Coronary artery (tissue), 2 donors: ENCODE results near the gene FALEC.

ENCODE experiments used
- DNase-seq: peaks from one replicate; pipeline ENCODE4 v3.0.0-alpha.2; 2017; ENCODE audit warnings: low spot score
- H3K27ac ChIP-seq, 2 donors: fragments of 200-600 bp; sonication (generic); one replicate each; pipeline ENCODE4 v1.5.1; 2016 to 2019
- H3K4me3 ChIP-seq: fragments of 200-600 bp; sonication (generic); 2 replicates; pipeline ENCODE4 v1.5.1; 2016; ENCODE audit warnings: mild to moderate bottlenecking, moderate library complexity
- TF ChIP-seq, protein P1 (sequence below): fragments of 200-600 bp; sonication (generic); IDR thresholded peaks from one replicate; pipeline ENCODE4 v1.5.1; 2019; ENCODE audit warnings: antibody characterized with exemption

The FALEC gene

DNA sequence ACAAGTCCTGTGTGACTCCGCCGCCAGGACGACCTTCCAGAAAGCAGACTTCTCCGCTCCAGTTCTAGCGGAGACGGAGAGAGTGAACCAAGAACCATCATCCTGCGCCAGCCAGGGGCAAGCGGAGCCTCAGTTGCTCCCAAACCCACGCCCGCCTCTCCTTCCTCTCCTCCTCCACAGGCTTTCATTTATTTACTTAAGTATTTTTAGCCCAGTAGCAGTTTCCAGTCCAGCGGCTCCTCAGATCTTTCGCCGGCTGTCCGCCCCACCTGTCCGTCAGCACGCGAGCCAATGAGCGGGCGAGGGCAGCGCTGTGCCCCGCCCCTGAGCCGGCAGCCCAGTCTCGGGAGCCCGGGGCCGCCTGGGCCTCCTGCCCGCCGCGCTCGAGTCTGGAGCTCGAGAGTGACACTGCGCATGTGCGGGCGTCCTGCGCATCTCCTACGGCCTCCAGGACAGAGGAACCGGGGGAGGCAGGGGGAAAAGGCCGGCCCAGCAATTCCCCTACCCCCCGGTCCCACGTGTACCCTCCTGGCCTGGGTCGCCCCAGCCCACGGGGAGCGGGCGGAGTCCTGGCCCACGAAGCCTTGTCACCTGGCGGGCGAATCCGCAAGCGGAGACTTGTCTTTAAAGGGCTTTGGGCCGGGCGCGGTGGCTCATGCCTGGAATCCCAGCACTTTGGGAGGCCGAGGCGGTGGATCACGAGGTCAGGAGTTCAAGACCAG is at the start of gene FALEC:
Gene FALEC, plus strand, starts transcription at position 425 of the 722 bp plus-strand sequence.
- peak within 1 kb of the TSS; percentile 83 for H3K4me3 ChIP-seq
- TF ChIP-seq, protein P1, sequence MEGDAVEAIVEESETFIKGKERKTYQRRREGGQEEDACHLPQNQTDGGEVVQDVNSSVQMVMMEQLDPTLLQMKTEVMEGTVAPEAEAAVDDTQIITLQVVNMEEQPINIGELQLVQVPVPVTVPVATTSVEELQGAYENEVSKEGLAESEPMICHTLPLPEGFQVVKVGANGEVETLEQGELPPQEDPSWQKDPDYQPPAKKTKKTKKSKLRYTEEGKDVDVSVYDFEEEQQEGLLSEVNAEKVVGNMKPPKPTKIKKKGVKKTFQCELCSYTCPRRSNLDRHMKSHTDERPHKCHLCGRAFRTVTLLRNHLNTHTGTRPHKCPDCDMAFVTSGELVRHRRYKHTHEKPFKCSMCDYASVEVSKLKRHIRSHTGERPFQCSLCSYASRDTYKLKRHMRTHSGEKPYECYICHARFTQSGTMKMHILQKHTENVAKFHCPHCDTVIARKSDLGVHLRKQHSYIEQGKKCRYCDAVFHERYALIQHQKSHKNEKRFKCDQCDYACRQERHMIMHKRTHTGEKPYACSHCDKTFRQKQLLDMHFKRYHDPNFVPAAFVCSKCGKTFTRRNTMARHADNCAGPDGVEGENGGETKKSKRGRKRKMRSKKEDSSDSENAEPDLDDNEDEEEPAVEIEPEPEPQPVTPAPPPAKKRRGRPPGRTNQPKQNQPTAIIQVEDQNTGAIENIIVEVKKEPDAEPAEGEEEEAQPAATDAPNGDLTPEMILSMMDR = no peak
- DNase-seq = peak; percentile 97
- H3K27ac ChIP-seq = peak within 1 kb of the TSS; percentile 78 to 92

DNA sequence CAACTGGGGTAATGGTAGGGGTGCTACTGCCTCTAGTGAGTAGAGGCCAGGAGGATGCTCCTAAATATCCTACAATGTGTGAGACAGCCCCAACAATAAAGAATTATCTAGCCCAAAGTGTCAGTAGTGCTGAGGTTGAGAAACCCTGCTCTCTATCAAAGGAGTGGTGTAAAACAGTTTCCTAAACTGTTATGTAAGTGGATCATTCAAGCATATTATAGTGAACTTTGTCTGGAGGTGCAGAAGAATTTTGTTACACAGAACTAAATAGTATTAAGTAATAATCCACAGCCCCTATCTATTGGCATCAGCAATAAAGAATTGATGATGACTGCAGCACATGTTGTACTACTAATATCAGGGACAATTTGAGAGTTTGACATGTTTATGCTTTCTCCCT is 48.6 kb upstream of the FALEC start:
- TF ChIP-seq, protein P1 = no peak
- Histone ChIP-seq H3K27ac (no peak overlapping the region), H3K4me3 (no peak overlapping the region)
- no peak for DNase-seq

DNA sequence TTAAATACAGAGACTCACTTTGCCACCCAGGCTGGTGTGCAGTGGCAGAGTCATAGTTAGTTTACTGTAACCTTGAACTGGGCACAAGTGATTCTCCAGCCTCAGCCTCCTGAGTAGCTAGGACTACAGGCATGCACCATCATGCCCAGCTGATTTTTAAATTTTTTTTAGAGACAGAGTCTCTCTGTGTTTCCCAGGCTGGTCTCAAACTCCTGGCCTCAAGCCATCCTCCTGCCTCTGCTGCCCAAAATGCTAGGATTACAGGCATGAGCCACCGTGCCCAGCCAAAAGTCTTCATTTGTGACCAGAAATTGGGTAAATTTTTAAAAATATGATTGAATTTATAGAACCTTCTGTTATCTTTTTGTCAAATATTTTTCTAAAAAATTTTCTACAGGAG is 46.3 kb upstream of the FALEC start:
- TF ChIP-seq, protein P1 = no peak
- no peak for DNase-seq
- Histone ChIP-seq H3K27ac (no peak overlapping the region), H3K4me3 (no peak overlapping the region)

DNA sequence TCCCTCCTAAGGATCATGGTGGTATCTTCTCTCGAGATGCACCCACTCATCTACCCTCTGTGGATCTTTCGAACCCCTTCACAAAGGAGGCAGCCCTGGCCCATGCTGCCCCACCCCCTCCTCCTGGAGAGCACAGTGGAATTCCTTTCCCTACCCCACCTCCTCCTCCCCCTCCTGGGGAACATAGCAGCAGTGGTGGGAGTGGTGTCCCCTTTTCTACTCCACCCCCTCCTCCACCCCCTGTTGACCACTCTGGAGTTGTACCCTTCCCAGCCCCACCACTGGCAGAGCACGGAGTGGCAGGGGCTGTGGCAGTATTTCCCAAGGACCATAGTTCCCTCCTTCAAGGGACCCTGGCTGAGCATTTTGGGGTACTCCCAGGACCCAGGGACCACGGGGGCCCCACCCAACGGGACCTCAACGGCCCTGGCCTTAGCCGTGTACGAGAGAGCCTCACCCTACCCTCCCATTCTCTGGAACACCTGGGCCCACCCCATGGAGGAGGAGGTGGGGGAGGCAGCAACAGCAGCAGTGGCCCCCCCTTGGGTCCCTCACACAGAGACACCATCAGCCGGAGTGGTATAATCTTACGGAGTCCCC is 42.9 kb upstream of the FALEC start:
- Histone ChIP-seq H3K27ac (no peak overlapping the region), H3K4me3 (no peak overlapping the region)
- no peak for DNase-seq
- TF ChIP-seq, protein P1 = no peak

DNA sequence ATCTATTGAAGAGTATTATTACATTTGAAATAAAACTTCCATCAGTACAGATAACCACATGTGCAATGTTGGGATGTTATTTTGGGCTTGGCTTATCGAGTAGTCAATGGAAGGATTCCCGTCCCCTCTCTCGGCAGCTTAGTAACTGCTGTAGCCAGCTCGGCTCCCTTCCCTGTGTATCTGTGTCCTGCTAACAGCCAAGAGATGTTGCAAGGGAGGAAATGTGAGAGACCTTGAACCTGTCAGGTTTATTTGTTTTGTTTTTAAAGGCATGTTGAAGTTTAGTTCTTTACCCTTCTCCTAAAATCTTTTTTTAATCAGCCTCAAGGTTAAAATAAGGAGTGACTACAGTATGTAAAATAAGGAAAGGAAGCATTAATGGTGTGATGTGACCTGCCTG is 41.9 kb upstream of the FALEC start:
- no peak for DNase-seq
- H3K27ac ChIP-seq = no peak overlapping the region
- TF ChIP-seq, protein P1 = no peak
- no peak overlapping the region for H3K4me3 ChIP-seq

DNA sequence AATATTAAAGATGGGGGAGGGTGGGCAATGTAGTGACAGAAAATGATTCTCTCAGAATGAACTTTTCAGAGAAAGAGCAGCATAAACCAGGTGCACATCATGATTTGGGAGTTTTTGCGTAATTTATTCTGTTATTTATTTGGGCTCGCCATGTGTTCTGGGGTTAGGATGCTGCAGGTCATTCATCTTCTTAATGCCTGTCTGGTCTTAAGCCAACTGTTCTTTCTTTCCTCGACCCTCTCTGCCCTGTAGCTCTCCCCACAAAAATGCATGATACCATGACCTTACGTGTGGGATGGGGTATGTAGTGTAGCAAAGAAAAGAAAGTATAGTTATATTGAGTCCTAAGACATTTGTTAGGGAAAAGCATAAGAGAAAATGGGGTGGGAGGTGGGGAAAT is 40.7 kb upstream of the FALEC start:
- H3K27ac ChIP-seq = no peak overlapping the region
- DNase-seq = no peak
- TF ChIP-seq, protein P1 = no peak
- no peak overlapping the region for H3K4me3 ChIP-seq

DNA sequence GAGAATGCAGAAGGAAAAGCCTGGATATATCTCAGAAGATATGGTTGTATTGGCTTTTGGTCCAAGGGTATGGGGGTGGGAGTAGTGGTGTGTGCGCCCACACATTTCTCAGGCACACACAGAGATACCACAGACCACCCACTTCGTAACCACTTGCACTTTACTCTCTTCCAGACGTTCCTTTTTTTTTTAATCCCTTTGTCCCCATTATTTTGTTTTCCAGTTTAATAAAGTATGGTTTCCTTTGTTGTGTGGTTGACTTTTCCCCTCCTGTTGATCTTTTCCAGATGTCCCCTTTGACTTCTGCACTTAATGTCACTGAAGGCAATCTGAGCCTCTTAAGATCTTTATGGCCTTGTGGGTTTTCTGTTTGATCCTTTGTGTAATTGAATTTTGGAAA is 38.8 kb upstream of the FALEC start:
- no peak overlapping the region for H3K27ac ChIP-seq
- no peak for DNase-seq
- TF ChIP-seq, protein P1 = no peak

More for the DNA sequence above, 38.8 kb upstream of the FALEC start:
- H3K4me3 ChIP-seq = no peak overlapping the region
